ENCODE data around the gene TP53I11.

The TP53I11 gene

DNA sequence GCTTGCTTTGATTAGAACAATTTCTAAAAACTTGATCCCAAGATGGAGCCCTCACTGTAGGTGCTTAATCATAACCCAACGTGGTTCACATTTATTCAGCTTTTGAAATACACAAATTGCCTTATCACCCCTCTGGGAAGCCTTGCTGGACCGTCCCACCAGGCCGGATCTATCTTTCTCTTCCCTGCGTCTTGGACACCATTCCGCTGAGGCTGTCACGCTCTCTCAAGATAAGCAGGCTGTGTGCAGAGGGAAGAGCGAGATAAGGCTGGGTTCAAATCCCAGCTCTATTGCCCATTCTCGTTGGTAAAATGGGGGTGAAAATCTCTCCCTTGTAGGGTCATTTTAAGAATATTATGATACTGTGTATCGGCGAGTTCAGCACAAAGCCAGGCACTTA, 20.5 kb upstream of the TP53I11 start:
- no peak for DNase-seq
- WGBS (ENCODE audit: extremely low coverage, insufficient coverage, low lambda C conversion rate) = no CpG with 5 or more reads among the region's 10 CpGs
- Histone ChIP-seq H2BK15ac (replicated peaks; ENCODE audit: low read depth) (no peak overlapping the region), H2BK5ac (ENCODE audit: low read length) (no peak overlapping the region), H4K8ac (ENCODE audit: low read depth, low read length) (no peak overlapping the region), H3K27ac (ENCODE audit: low read depth, low read length) (no peak overlapping the region), H3K4me1 (ENCODE audit: control insufficient read depth, low read depth, low read length) (peaks cover 2% of the 10 kb centered on the region), H3K36me3 (ENCODE audit: control insufficient read depth, insufficient read depth, low read length) (no peaks in the 10 kb centered on the region), H3K9ac (ENCODE audit: low read length) (no peak overlapping the region), H3K56ac (ENCODE audit: low read length) (no peak overlapping the region), H2BK120ac (ENCODE audit: low read depth, low read length) (no peak overlapping the region), H3K27me3 (ENCODE audit: insufficient read depth, low read length, poor library complexity) (no peaks in the 10 kb centered on the region), H3K23ac (ENCODE audit: low read length) (no peak overlapping the region), H4K5ac (ENCODE audit: low read length) (no peak overlapping the region), H3K4me2 (ENCODE audit: low read length) (no peak overlapping the region), H3K79me1 (ENCODE audit: low read length) (no peaks in the 10 kb centered on the region), H3K79me2 (ENCODE audit: control insufficient read depth, insufficient read depth, low read length) (no peaks in the 10 kb centered on the region), H3K4me3 (ENCODE audit: low read length) (no peak overlapping the region), H3K18ac (ENCODE audit: low read length) (no peak overlapping the region), H3K4ac (ENCODE audit: low read depth, low read length) (no peak overlapping the region), H2AK5ac (ENCODE audit: low read length) (no peak overlapping the region)

GRCh38 chr11:44970293-44970692, 19.6 kb upstream of the TP53I11 start:
- H2BK15ac ChIP-seq (replicated peaks; ENCODE audit: low read depth) = no peak overlapping the region
- H3K36me3 ChIP-seq (ENCODE audit: control insufficient read depth, insufficient read depth, low read length) = no peaks in the 10 kb centered on the region
- H3K4ac ChIP-seq (ENCODE audit: low read depth, low read length) = no peak overlapping the region
- no peak overlapping the region for H3K18ac ChIP-seq (ENCODE audit: low read length)
- no peak overlapping the region for H4K5ac ChIP-seq (ENCODE audit: low read length)
- peaks cover 2% of the 10 kb centered on the region for H3K4me1 ChIP-seq (ENCODE audit: control insufficient read depth, low read depth, low read length)
- DNase-seq = no peak
- H3K23ac ChIP-seq (ENCODE audit: low read length) = no peak overlapping the region
- H3K79me1 ChIP-seq (ENCODE audit: low read length) = no peaks in the 10 kb centered on the region
- H3K79me2 ChIP-seq (ENCODE audit: control insufficient read depth, insufficient read depth, low read length) = no peaks in the 10 kb centered on the region
- no peak overlapping the region for H2BK120ac ChIP-seq (ENCODE audit: low read depth, low read length)
- H3K4me3 ChIP-seq (ENCODE audit: low read length) = no peak overlapping the region
- no peak overlapping the region for H3K4me2 ChIP-seq (ENCODE audit: low read length)
- H3K56ac ChIP-seq (ENCODE audit: low read length) = no peak overlapping the region
- no peak overlapping the region for H3K9ac ChIP-seq (ENCODE audit: low read length)
- H2BK5ac ChIP-seq (ENCODE audit: low read length) = no peak overlapping the region
- H4K8ac ChIP-seq (ENCODE audit: low read depth, low read length) = no peak overlapping the region
- no peak overlapping the region for H2AK5ac ChIP-seq (ENCODE audit: low read length)
- no CpG with 5 or more reads among the region's 6 CpGs for WGBS (ENCODE audit: extremely low coverage, insufficient coverage, low lambda C conversion rate)
- H3K27ac ChIP-seq (ENCODE audit: low read depth, low read length) = no peak overlapping the region
- no peaks in the 10 kb centered on the region for H3K27me3 ChIP-seq (ENCODE audit: insufficient read depth, low read length, poor library complexity)

DNA sequence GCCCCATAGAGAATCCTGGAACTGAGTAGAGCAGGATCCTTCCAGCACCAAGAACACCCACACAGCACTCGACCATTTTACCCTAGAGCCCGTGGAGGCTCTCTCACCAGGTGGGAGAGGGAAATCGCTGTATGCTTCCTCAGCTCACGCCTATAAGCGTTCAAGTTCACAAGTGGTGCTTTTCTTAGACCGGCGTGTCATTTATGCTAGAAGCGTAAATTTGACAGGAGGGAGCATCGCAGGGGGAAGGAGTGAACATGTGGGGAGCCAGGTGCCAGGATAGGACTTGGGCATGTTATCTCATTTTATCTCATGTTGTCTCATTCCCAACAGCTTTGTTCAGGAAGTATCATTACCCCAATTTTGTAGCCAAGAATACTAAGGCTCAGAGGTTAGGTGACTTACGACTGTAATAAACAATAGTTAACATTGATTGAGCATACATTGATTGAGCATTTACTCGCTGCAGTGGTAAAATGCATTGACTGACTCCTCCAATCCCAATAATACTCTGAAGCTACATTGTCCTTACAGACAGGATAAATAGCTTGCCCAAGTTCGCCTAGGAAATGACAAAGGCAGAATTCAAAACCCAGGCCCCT, 19.1 kb upstream of the TP53I11 start:
- H2BK15ac ChIP-seq (replicated peaks; ENCODE audit: low read depth) = no peak overlapping the region
- no peak overlapping the region for H3K4me3 ChIP-seq (ENCODE audit: low read length)
- H2BK5ac ChIP-seq (ENCODE audit: low read length) = no peak overlapping the region
- no peak overlapping the region for H3K9ac ChIP-seq (ENCODE audit: low read length)
- H3K79me2 ChIP-seq (ENCODE audit: control insufficient read depth, insufficient read depth, low read length) = no peaks in the 10 kb centered on the region
- no peak overlapping the region for H3K18ac ChIP-seq (ENCODE audit: low read length)
- H3K4me1 ChIP-seq (ENCODE audit: control insufficient read depth, low read depth, low read length) = peaks cover 2% of the 10 kb centered on the region
- H4K5ac ChIP-seq (ENCODE audit: low read length) = no peak overlapping the region
- H3K56ac ChIP-seq (ENCODE audit: low read length) = no peak overlapping the region
- H4K8ac ChIP-seq (ENCODE audit: low read depth, low read length) = no peak overlapping the region
- no peaks in the 10 kb centered on the region for H3K79me1 ChIP-seq (ENCODE audit: low read length)
- H2BK120ac ChIP-seq (ENCODE audit: low read depth, low read length) = no peak overlapping the region
- DNase-seq = no peak
- H3K4ac ChIP-seq (ENCODE audit: low read depth, low read length) = no peak overlapping the region
- WGBS (ENCODE audit: extremely low coverage, insufficient coverage, low lambda C conversion rate) = no CpG with 5 or more reads among the region's 12 CpGs
- H3K23ac ChIP-seq (ENCODE audit: low read length) = no peak overlapping the region
- H2AK5ac ChIP-seq (ENCODE audit: low read length) = no peak overlapping the region
- no peak overlapping the region for H3K4me2 ChIP-seq (ENCODE audit: low read length)
- H3K27ac ChIP-seq (ENCODE audit: low read depth, low read length) = no peak overlapping the region
- no peaks in the 10 kb centered on the region for H3K36me3 ChIP-seq (ENCODE audit: control insufficient read depth, insufficient read depth, low read length)
- H3K27me3 ChIP-seq (ENCODE audit: insufficient read depth, low read length, poor library complexity) = no peaks in the 10 kb centered on the region

GRCh38 chr11:44968510-44968909, 17.8 kb upstream of the TP53I11 start:
- H3K4me1 ChIP-seq (ENCODE audit: control insufficient read depth, low read depth, low read length) = no peaks in the 10 kb centered on the region
- H3K27ac ChIP-seq (ENCODE audit: low read depth, low read length) = no peak overlapping the region
- no peak overlapping the region for H3K4me3 ChIP-seq (ENCODE audit: low read length)
- no peaks in the 10 kb centered on the region for H3K79me1 ChIP-seq (ENCODE audit: low read length)
- no peak overlapping the region for H3K23ac ChIP-seq (ENCODE audit: low read length)
- H3K4ac ChIP-seq (ENCODE audit: low read depth, low read length) = no peak overlapping the region
- H2BK15ac ChIP-seq (replicated peaks; ENCODE audit: low read depth) = no peak overlapping the region
- H4K8ac ChIP-seq (ENCODE audit: low read depth, low read length) = no peak overlapping the region
- H4K5ac ChIP-seq (ENCODE audit: low read length) = no peak overlapping the region
- no peak overlapping the region for H3K9ac ChIP-seq (ENCODE audit: low read length)
- H3K18ac ChIP-seq (ENCODE audit: low read length) = no peak overlapping the region
- H2BK120ac ChIP-seq (ENCODE audit: low read depth, low read length) = no peak overlapping the region
- H2BK5ac ChIP-seq (ENCODE audit: low read length) = no peak overlapping the region
- WGBS (ENCODE audit: extremely low coverage, insufficient coverage, low lambda C conversion rate) = no CpG with 5 or more reads among the region's 3 CpGs
- no peaks in the 10 kb centered on the region for H3K27me3 ChIP-seq (ENCODE audit: insufficient read depth, low read length, poor library complexity)
- no peak for DNase-seq
- no peak overlapping the region for H2AK5ac ChIP-seq (ENCODE audit: low read length)
- no peaks in the 10 kb centered on the region for H3K36me3 ChIP-seq (ENCODE audit: control insufficient read depth, insufficient read depth, low read length)
- H3K79me2 ChIP-seq (ENCODE audit: control insufficient read depth, insufficient read depth, low read length) = no peaks in the 10 kb centered on the region
- H3K4me2 ChIP-seq (ENCODE audit: low read length) = no peak overlapping the region
- H3K56ac ChIP-seq (ENCODE audit: low read length) = no peak overlapping the region

GRCh38 chr11:44967930-44968496, 17.3 kb upstream of the TP53I11 start:
- no peak overlapping the region for H3K27ac ChIP-seq (ENCODE audit: low read depth, low read length)

GRCh38 chr11:44966694-44967093, 16.0 kb upstream of the TP53I11 start:
- H4K8ac ChIP-seq (ENCODE audit: low read depth, low read length) = no peak overlapping the region
- no peak overlapping the region for H3K4me3 ChIP-seq (ENCODE audit: low read length)
- WGBS (ENCODE audit: extremely low coverage, insufficient coverage, low lambda C conversion rate) = no CpG with 5 or more reads among the region's 6 CpGs
- no peak overlapping the region for H2AK5ac ChIP-seq (ENCODE audit: low read length)
- H2BK5ac ChIP-seq (ENCODE audit: low read length) = no peak overlapping the region
- no peaks in the 10 kb centered on the region for H3K4me1 ChIP-seq (ENCODE audit: control insufficient read depth, low read depth, low read length)
- H3K23ac ChIP-seq (ENCODE audit: low read length) = no peak overlapping the region
- H3K27ac ChIP-seq (ENCODE audit: low read depth, low read length) = no peak overlapping the region
- H3K4me2 ChIP-seq (ENCODE audit: low read length) = no peak overlapping the region
- no peak overlapping the region for H2BK15ac ChIP-seq (replicated peaks; ENCODE audit: low read depth)
- H3K56ac ChIP-seq (ENCODE audit: low read length) = no peak overlapping the region
- H3K79me2 ChIP-seq (ENCODE audit: control insufficient read depth, insufficient read depth, low read length) = no peaks in the 10 kb centered on the region
- no peak overlapping the region for H2BK120ac ChIP-seq (ENCODE audit: low read depth, low read length)
- no peaks in the 10 kb centered on the region for H3K36me3 ChIP-seq (ENCODE audit: control insufficient read depth, insufficient read depth, low read length)
- H3K9ac ChIP-seq (ENCODE audit: low read length) = no peak overlapping the region
- no peak for DNase-seq
- no peaks in the 10 kb centered on the region for H3K79me1 ChIP-seq (ENCODE audit: low read length)
- no peak overlapping the region for H3K4ac ChIP-seq (ENCODE audit: low read depth, low read length)
- H3K18ac ChIP-seq (ENCODE audit: low read length) = no peak overlapping the region
- H3K27me3 ChIP-seq (ENCODE audit: insufficient read depth, low read length, poor library complexity) = no peaks in the 10 kb centered on the region
- H4K5ac ChIP-seq (ENCODE audit: low read length) = no peak overlapping the region

More at GRCh38 chr11:44967930-44968496, 17.3 kb upstream of the TP53I11 start:
- H2BK15ac ChIP-seq (replicated peaks; ENCODE audit: low read depth) = no peak overlapping the region
- no peak overlapping the region for H3K18ac ChIP-seq (ENCODE audit: low read length)
- no peak overlapping the region for H3K4me3 ChIP-seq (ENCODE audit: low read length)
- H2BK5ac ChIP-seq (ENCODE audit: low read length) = no peak overlapping the region
- no peak overlapping the region for H3K56ac ChIP-seq (ENCODE audit: low read length)
- no peak overlapping the region for H4K8ac ChIP-seq (ENCODE audit: low read depth, low read length)
- no peak overlapping the region for H3K23ac ChIP-seq (ENCODE audit: low read length)
- H3K4ac ChIP-seq (ENCODE audit: low read depth, low read length) = no peak overlapping the region
- no CpG with 5 or more reads among the region's 3 CpGs for WGBS (ENCODE audit: extremely low coverage, insufficient coverage, low lambda C conversion rate)
- no peaks in the 10 kb centered on the region for H3K36me3 ChIP-seq (ENCODE audit: control insufficient read depth, insufficient read depth, low read length)
- H3K4me1 ChIP-seq (ENCODE audit: control insufficient read depth, low read depth, low read length) = no peaks in the 10 kb centered on the region
- H3K79me1 ChIP-seq (ENCODE audit: low read length) = no peaks in the 10 kb centered on the region
- no peaks in the 10 kb centered on the region for H3K79me2 ChIP-seq (ENCODE audit: control insufficient read depth, insufficient read depth, low read length)
- H3K4me2 ChIP-seq (ENCODE audit: low read length) = no peak overlapping the region
- DNase-seq = no peak
- H3K9ac ChIP-seq (ENCODE audit: low read length) = no peak overlapping the region
- no peaks in the 10 kb centered on the region for H3K27me3 ChIP-seq (ENCODE audit: insufficient read depth, low read length, poor library complexity)
- no peak overlapping the region for H4K5ac ChIP-seq (ENCODE audit: low read length)
- H2BK120ac ChIP-seq (ENCODE audit: low read depth, low read length) = no peak overlapping the region
- H2AK5ac ChIP-seq (ENCODE audit: low read length) = no peak overlapping the region
